Measurements from ENCODE around the gene IRS1.

The IRS1 gene

GRCh38 chr2:226839951-226840350 is 40.3 kb upstream of the IRS1 start:
- no peak for DNase-seq
- no peaks in the 10 kb centered on the region for H3K36me3 ChIP-seq
- H3K27ac ChIP-seq = no peak overlapping the region
- H3K9me3 ChIP-seq = no peaks in the 10 kb centered on the region
- no peak for TF ChIP-seq CTCF (IDR thresholded peaks at IDR 0.05)
- H3K4me3 ChIP-seq = no peak overlapping the region
- no peaks in the 10 kb centered on the region for H3K27me3 ChIP-seq
- peaks cover 0 to 19% (median 11%) of the 10 kb centered on the region in 4 donors for H3K4me1 ChIP-seq
- intact Hi-C loops (cut with DNase I; ENCODE audit: low total_unique reads) = loop anchor here (10.0 kb wide), 1 partner anchor 145 kb away; no protein-coding TSS in a partner anchor

GRCh38 chr2:226839161-226839560 is 39.5 kb upstream of the IRS1 start:
- no peak for TF ChIP-seq CTCF (IDR thresholded peaks at IDR 0.05)
- Histone ChIP-seq H3K27me3 (no peaks in the 10 kb centered on the region), H3K36me3 (no peaks in the 10 kb centered on the region), H3K4me3 (no peak overlapping the region), H3K27ac (no peak overlapping the region), H3K4me1 (peaks cover 0 to 24% (median 13%) of the 10 kb centered on the region in 4 donors), H3K9me3 (no peaks in the 10 kb centered on the region)
- intact Hi-C loops (cut with DNase I; ENCODE audit: low total_unique reads) = loop anchor here (10.0 kb wide), 1 partner anchor 146 kb away; no protein-coding TSS in a partner anchor
- no peak for DNase-seq

- TF ChIP-seq CTCF (IDR thresholded peaks at IDR 0.05) = no peak
- no peaks in the 10 kb centered on the region for H3K36me3 ChIP-seq
- H3K4me1 ChIP-seq = peaks cover 0 to 24% (median 13%) of the 10 kb centered on the region in 4 donors
- H3K9me3 ChIP-seq = no peaks in the 10 kb centered on the region
- no peak overlapping the region for H3K4me3 ChIP-seq
- intact Hi-C loops (cut with DNase I; ENCODE audit: low total_unique reads) = loop anchor here (10.0 kb wide), 1 partner anchor 146 kb away; no protein-coding TSS in a partner anchor
- no peak for DNase-seq
- no peak overlapping the region for H3K27ac ChIP-seq
- H3K27me3 ChIP-seq = no peaks in the 10 kb centered on the region
These were observed 39.1 kb upstream of the IRS1 start for GRCh38 chr2:226838722-226839121.

- intact Hi-C loops (cut with DNase I; ENCODE audit: low total_unique reads) = loop anchor here (10.0 kb wide), 1 partner anchor 147 kb away; no protein-coding TSS in a partner anchor
- Histone ChIP-seq H3K27ac (no peak overlapping the region), H3K4me1 (peaks cover 0 to 24% (median 13%) of the 10 kb centered on the region in 4 donors), H3K4me3 (no peak overlapping the region), H3K36me3 (no peaks in the 10 kb centered on the region), H3K27me3 (no peaks in the 10 kb centered on the region), H3K9me3 (no peaks in the 10 kb centered on the region)
- TF ChIP-seq CTCF (IDR thresholded peaks at IDR 0.05) = no peak
- DNase-seq = no peak
These were observed 38.4 kb upstream of the IRS1 start for GRCh38 chr2:226837787-226838603.

- Histone ChIP-seq H3K4me1 (peaks cover 0 to 24% (median 13%) of the 10 kb centered on the region in 4 donors), H3K36me3 (no peaks in the 10 kb centered on the region), H3K27ac (no peak overlapping the region), H3K9me3 (no peaks in the 10 kb centered on the region), H3K27me3 (no peaks in the 10 kb centered on the region), H3K4me3 (no peak overlapping the region)
- DNase-seq = no peak
- no peak for TF ChIP-seq CTCF (IDR thresholded peaks at IDR 0.05)
- intact Hi-C loops (cut with DNase I; ENCODE audit: low total_unique reads) = loop anchor here (10.0 kb wide), 1 partner anchor 147 kb away; no protein-coding TSS in a partner anchor
These were observed 37.7 kb upstream of the IRS1 start for GRCh38 chr2:226837334-226837733.

Measured in tibial artery (tissue), 4 donors.